ENCODE results near the gene PNLIPRP1.

Gene PNLIPRP1

DNA sequence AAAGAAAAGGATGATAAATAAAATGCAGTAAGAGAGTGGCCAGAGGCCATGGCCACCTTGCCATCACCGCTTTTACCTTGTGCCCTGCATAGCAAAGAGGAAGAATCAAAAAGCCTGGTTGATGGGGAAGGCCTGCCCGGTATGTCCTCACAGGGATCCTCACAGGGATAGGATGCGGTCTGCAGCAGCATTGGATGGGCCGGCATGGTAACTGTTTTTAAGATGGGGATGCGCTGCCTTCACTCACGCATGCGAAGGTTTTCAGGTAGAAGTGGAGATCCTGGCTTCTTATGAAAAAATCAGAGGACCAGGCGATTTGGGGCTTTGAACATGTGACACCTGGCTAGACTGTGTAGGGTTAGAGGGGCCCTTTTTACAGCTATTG, 42.4 kb downstream of the PNLIPRP1 start:
- no peak for DNase-seq

GRCh38 chr10:116634126-116634975, 43.6 kb downstream of the PNLIPRP1 start:
- no peak for DNase-seq

GRCh38 chr10:116636385-116636784, 45.6 kb downstream of the PNLIPRP1 start:
- DNase-seq = no peak

- DNase-seq = no peak
These were observed 46.2 kb downstream of the PNLIPRP1 start for GRCh38 chr10:116636976-116637375.

GRCh38 chr10:116637830-116638229, 47.1 kb downstream of the PNLIPRP1 start:
- DNase-seq = no peak

DNA sequence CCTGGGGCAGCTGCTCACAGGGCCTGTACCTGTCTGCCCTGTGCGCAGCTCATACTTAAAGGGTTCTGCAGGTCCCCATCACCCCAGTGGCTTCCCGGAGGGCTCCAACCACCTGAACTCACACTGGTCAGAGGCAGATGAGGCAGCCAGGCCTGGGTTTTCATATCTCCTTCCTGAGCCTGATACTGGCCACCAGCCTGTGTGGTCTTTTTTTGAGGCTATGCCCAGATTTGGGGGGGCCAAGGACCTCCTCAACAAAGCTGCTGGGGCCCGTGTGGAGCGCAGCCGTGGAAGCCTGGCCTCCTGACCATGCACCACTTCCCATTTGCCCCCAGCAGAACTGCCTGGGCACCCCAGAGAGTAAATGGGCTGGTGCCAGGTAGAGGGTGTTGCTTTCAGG, 55.7 kb downstream of the PNLIPRP1 start:
- DNase-seq = no peak

DNA sequence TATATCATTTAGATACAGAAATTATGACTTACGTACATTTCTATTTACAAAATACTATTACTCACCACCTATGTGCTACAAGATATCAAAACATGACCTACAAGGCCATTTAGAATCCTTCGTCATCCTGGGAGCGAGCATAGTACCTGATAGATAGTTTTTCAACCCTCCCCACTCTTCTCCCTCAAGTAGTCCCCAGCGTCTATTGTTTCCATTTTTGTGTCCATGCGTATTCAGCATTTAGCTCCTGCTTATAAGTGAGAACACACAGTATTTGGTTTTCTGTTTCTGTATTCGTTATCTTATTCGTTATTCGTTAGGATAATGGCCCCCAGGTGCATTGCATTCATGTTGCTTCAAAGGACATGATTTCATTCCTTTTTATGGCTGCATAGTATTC, 58.1 kb downstream of the PNLIPRP1 start:
- no peak for DNase-seq

- DNase-seq = no peak
These were observed 63.1 kb downstream of the PNLIPRP1 start for GRCh38 chr10:116653885-116654284.

- no peak for DNase-seq
These were observed 64.1 kb downstream of the PNLIPRP1 start for GRCh38 chr10:116654816-116655215.

GRCh38 chr10:116655568-116655967, 64.8 kb downstream of the PNLIPRP1 start:
- no peak for DNase-seq

DNA sequence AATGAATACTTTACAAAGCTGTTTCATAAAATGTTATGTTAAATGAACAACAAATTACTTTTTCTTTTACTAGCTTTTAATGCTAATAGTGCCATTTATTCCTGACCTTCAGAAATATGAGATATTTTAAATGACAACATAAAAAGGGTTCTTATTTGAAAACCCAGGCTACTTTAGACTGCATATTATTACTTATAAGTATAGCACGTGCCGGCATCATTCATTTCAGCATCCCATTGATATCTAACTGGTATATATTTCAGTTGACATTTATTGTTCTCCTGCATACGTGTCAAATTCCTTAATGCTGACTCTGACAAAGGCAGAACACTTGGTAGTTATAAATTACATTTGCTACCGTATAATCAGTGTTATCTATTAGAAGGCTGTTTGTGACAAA, 65.3 kb downstream of the PNLIPRP1 start:
- no peak for DNase-seq

DNA sequence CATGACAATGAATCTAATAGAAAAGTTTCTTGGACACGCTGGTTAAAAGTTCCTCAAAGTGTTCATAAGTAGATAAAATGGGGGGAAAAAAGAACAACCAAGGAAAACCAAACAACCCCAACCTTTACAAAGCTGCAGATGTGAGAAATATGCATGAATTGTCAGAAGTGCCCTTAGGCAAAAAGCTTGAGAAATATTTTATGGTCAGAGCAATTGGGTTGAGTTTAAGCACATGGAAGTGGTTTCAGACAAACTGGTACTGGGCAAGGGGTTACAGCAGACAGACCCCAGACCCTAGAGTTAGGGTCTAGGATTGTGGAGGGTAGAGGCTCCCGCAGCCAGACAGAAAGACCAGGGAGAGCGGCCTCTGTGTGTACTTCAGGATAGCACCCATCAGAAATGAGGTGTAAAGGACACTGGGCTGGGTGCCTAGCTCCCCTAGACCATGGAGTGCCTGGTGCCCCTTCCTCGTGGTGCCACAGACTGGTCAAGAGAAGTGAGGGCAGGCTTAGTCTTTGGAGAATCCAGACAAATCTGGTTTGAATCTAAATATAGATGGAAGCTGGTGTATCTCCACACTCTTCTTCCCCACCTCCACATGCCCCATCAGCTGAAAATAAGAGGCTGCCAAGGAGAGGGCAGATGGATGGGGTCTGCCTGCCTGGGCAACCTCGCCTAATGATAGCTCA, 67.2 kb downstream of the PNLIPRP1 start:
- no peak for DNase-seq

Measured in activated CD8-positive, alpha-beta memory T cell treated with anti-CD3 and anti-CD28 coated beads, Interleukin-2, amount 50 U/mL, for 48 hours (primary cell).